Endodermal cell (in vitro differentiated cells): ENCODE measurements around the gene TMEM109. TPM values are rescaled to one million over a fixed set of nuclear protein-coding genes. Genes with fewer than 3 reads are reported as not detected.

Experiments used
- DNase-seq: peaks from one replicate; pipeline ENCODE4 v3.0.0-alpha.2; 2017
- H3K27ac ChIP-seq: 2 replicates; pipeline ENCODE4 v1.5.1; 2013; ENCODE audit warnings: mild to moderate bottlenecking, low read depth, low read length, moderate library complexity
- H3K27me3 ChIP-seq: 2 replicates; pipeline ENCODE4 v1.6.1; 2013; ENCODE audit warnings: mild to moderate bottlenecking, low read length, moderate library complexity; ENCODE audit not compliant: insufficient read depth, control insufficient read depth, poor library complexity, severe bottlenecking
- H3K36me3 ChIP-seq: 2 replicates; pipeline ENCODE4 v1.7.0; 2013; ENCODE audit warnings: mild to moderate bottlenecking, low read length, moderate library complexity; ENCODE audit not compliant: control insufficient read depth, insufficient read depth
- H3K4me1 ChIP-seq: one replicate; pipeline ENCODE4 v1.7.0; 2013; ENCODE audit warnings: low read length; ENCODE audit not compliant: control insufficient read depth, insufficient read depth
- H3K4me3 ChIP-seq: 2 replicates; pipeline ENCODE4 v1.5.1; 2013; ENCODE audit warnings: mild to moderate bottlenecking, low read length, moderate library complexity
- H3K9ac ChIP-seq: 2 replicates; pipeline ENCODE4 v1.6.1; 2013; ENCODE audit warnings: mild to moderate bottlenecking, low read length, moderate library complexity; ENCODE audit not compliant: poor library complexity, severe bottlenecking; ENCODE audit errors: extremely low read depth
- H3K9me3 ChIP-seq: 2 replicates; pipeline ENCODE4 v1.6.1; 2013; ENCODE audit warnings: mild to moderate bottlenecking, low read length, moderate library complexity; ENCODE audit not compliant: control insufficient read depth
- H3K27ac Mint-ChIP-seq: 2 replicates; pipeline ENCODE4 v1.8.0; 2020; ENCODE audit warnings: mixed read lengths
- H3K27me3 Mint-ChIP-seq: 2 replicates; pipeline ENCODE4 v1.8.0; 2021; ENCODE audit warnings: mild to moderate bottlenecking, mixed read lengths; ENCODE audit not compliant: insufficient read depth
- H3K36me3 Mint-ChIP-seq: 2 replicates; pipeline ENCODE4 v1.8.0; 2020; ENCODE audit warnings: low read depth, mixed read lengths
- H3K4me1 Mint-ChIP-seq: 2 replicates; pipeline ENCODE4 v1.8.0; 2020; ENCODE audit warnings: mixed read lengths
- H3K4me3 Mint-ChIP-seq: 2 replicates; pipeline ENCODE4 v1.8.0; 2020; ENCODE audit warnings: mild to moderate bottlenecking, moderate library complexity, mixed read lengths
- H3K9me3 Mint-ChIP-seq: 2 replicates; pipeline ENCODE4 v1.8.0; 2020; ENCODE audit warnings: mild to moderate bottlenecking, mixed read lengths
- CTCF ChIP-seq: fragments of 200-600 bp; sonication (generic); conservative IDR thresholded peaks from 2 replicates; pipeline ENCODE4 v1.5.0; 2021; ENCODE audit warnings: antibody characterized with exemption, mild to moderate bottlenecking
- WGBS, 2 experiments: methylation state at CpG; one replicate each; pipeline versions ENCODE4 v1.1.5 to v1.1.7; 2013; ENCODE audit warnings: missing lambda C conversion rate in 2 of 2, mixed read lengths in 1 of 2; ENCODE audit not compliant: insufficient coverage in 1 of 2, insufficient read length in 1 of 2; 5-methylcytosine and 5-hydroxymethylcytosine counted together
- total RNA-seq, 2 donors: library from RNA; stranded (reverse); fragmentation: NEBNext Ultra II Directional in 1 of 2; extraction: Animal tissue kit (Norgen Biotek cat#: 25700) in 1 of 2; gene quantifications; 2 replicates in 1 of 2; 3 replicates in 1 of 2; pipeline ENCODE4 v1.2.1, GENCODE V29; 2021

Gene TMEM109
- total RNA-seq, 2 donors from 2014 or later: 41.4 to 56.8 TPM

- Mint-ChIP-seq H3K36me3 (no peaks in the 10 kb centered on the region), H3K4me3 (no peak overlapping the region), H3K9me3 (no peaks in the 10 kb centered on the region), H3K27me3 (peaks cover 69% of the 10 kb centered on the region), H3K27ac (no peak overlapping the region), H3K4me1 (no peaks in the 10 kb centered on the region)
- TF ChIP-seq CTCF: no peak
- H3K9me3 ChIP-seq: no peaks in the 10 kb centered on the region
- H3K27me3 ChIP-seq: peaks cover 59% of the 10 kb centered on the region
- H3K36me3 ChIP-seq: no peaks in the 10 kb centered on the region
- 94% methylated on average over 3 to 6 of the region's 6 CpGs for WGBS, 2 experiments
- no peak overlapping the region for H3K4me3 ChIP-seq
- H3K4me1 ChIP-seq: no peaks in the 10 kb centered on the region
- no peak overlapping the region for H3K27ac ChIP-seq
- H3K9ac ChIP-seq: no peak overlapping the region
- no peak for DNase-seq
Measured at GRCh38 chr11:60950024-60950423, 36.1 kb downstream of the TMEM109 start.

DNA sequence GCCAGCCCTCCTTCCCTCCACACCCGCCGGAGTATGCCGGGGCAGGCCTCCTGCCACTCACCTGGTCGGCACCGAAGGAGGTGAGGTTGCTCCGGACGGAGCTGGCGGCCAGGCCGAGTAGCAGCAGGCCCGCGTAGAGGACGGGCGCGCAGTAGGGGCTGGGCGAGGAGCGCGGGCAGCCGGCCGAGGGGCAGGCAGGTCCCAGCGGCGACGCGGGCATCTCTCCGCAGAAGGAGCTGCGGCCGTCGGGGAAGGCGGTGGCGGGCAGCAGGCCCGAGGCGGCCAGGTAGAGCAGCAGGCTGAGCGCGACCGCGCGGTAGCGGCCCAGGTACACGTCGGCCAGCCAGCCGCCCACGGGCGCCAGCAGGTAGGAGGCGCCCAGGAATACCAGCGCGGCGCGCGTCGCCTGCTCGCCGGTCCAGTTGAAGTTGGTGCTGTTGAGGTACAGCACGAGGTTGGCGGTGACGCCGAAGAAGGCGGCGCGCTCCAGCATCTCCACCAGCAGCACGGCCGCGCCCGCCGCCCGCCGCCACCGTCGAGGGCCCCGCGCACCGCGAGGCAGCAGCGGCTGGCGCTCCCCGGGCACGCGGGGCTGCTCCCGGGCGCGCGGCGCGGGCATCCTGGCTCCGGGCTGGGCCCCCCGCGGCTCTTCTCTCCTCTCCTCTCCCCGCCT, 37.1 kb downstream of the TMEM109 start:
- Mint-ChIP-seq H3K27ac (no peak overlapping the region), H3K27me3 (peaks cover 61% of the 10 kb centered on the region), H3K4me1 (no peaks in the 10 kb centered on the region), H3K36me3 (no peaks in the 10 kb centered on the region), H3K4me3 (peak overlapping the region; percentile 41), H3K9me3 (no peaks in the 10 kb centered on the region)
- no peaks in the 10 kb centered on the region for H3K4me1 ChIP-seq
- TF ChIP-seq CTCF: no peak
- H3K36me3 ChIP-seq: no peaks in the 10 kb centered on the region
- H3K27me3 ChIP-seq: peaks cover 59% of the 10 kb centered on the region
- H3K27ac ChIP-seq: no peak overlapping the region
- 6 to 16% methylated on average over 23 to 86 of the region's 86 CpGs for WGBS, 2 experiments
- no peak overlapping the region for H3K9ac ChIP-seq
- DNase-seq: peak; percentile 80
- no peaks in the 10 kb centered on the region for H3K9me3 ChIP-seq
- H3K4me3 ChIP-seq: no peak overlapping the region

- no peaks in the 10 kb centered on the region for H3K9me3 ChIP-seq
- no peaks in the 10 kb centered on the region for H3K36me3 ChIP-seq
- no peaks in the 10 kb centered on the region for H3K4me1 ChIP-seq
- peak overlapping the region; percentile 41 for H3K4me3 Mint-ChIP-seq
- peaks cover 55% of the 10 kb centered on the region for H3K27me3 ChIP-seq
- H3K27ac Mint-ChIP-seq: no peak overlapping the region
- H3K36me3 Mint-ChIP-seq: no peaks in the 10 kb centered on the region
- no peak for DNase-seq
- peaks cover 60% of the 10 kb centered on the region for H3K27me3 Mint-ChIP-seq
- H3K4me3 ChIP-seq: no peak overlapping the region
- WGBS, 2 experiments: 15 to 25% methylated on average over 4 to 8 of the region's 8 CpGs
- H3K27ac ChIP-seq: no peak overlapping the region
- H3K4me1 Mint-ChIP-seq: no peaks in the 10 kb centered on the region
- TF ChIP-seq CTCF: no peak
- H3K9me3 Mint-ChIP-seq: no peaks in the 10 kb centered on the region
- H3K9ac ChIP-seq: no peak overlapping the region
Measured at GRCh38 chr11:60951606-60951903, 37.6 kb downstream of the TMEM109 start.
